GM12875 (cell line): ENCODE results near the gene AARS2.

Experiments used
- H3K4me3 ChIP-seq: one replicate; pipeline ENCODE4 v1.5.1; 2011; ENCODE audit warnings: low read depth, low read length, control low read depth
- CTCF ChIP-seq: IDR thresholded peaks from 2 replicates; pipeline ENCODE4 v1.5.1; 2011; ENCODE audit warnings: low read depth, mild to moderate bottlenecking, control low read depth, inconsistent platforms, low read length, moderate library complexity, borderline replicate concordance; ENCODE audit not compliant: insufficient read depth

The AARS2 gene

GRCh38 chr6:44291841-44292240 lies 21.3 kb downstream of the AARS2 start:
- TF ChIP-seq CTCF: no peak
- H3K4me3 ChIP-seq: no peak overlapping the region

DNA sequence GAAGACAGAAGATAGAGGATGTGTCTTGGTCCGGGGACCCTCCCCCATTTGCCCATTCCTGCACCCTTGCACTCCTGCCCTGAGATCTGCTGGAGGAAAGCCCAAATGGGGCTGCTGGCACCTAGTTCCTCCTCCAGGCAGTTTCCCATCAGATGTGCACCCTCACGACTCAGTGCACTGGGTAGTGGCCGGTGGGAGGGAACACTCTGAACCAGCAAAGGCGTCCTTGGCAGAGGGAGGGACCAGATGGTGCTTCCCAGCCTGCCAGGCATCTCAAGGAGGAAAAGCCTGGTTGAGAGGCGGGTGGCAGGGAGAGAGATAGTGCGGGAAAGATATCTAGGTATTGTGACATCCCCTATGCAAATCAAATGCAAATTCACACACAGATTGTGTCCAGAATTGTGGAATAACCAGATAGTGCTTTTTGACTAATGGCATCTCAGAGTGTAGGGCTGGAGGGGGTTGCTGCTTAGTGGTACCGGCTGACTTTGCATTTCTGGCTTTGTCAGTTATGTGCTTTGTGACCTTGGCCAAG lies 23.4 kb downstream of the AARS2 start:
- TF ChIP-seq CTCF: no peak
- H3K4me3 ChIP-seq: no peak overlapping the region

- no peak for TF ChIP-seq CTCF
- no peak overlapping the region for H3K4me3 ChIP-seq
Measured at GRCh38 chr6:44286747-44287146, 26.4 kb downstream of the AARS2 start.

GRCh38 chr6:44286285-44286565 lies 26.9 kb downstream of the AARS2 start:
- TF ChIP-seq CTCF: no peak

DNA sequence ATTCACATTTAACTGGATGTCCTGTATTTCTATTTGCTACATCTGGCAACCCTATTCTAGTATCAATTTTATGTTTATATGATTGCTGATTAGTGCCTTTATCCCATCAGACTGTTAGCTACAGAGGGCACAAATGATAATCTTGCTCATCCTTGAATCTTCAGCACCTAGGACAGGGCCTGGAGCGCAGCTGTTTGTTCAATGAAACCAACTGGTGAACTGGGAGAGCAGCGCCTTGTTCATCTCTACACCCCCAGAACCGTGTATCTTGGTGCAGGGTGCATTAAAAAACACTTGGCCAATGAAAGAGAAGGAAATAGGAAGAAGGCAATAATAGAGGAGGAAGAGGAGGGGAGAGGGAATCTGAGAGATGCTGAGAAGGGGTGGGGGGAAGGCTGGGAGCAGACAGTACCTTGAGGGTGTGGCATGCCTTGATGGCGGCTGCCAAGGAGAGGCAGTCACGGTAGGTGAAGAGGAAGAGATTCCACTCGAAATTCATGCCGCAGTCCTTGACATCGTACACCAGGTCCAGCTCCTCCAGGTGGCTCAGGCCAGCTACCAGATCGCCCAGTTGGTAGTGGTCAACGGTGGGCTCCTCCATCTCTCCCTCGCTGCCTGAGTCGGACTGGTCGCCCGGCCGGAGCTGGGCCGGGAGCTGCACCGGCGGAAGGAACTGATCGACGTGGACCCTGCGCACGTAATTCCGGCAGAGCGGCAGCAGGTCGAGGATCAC lies 27.4 kb downstream of the AARS2 start:
- no peak for TF ChIP-seq CTCF
- H3K4me3 ChIP-seq: no peak overlapping the region

More at GRCh38 chr6:44286285-44286565, 26.9 kb downstream of the AARS2 start:
- no peak overlapping the region for H3K4me3 ChIP-seq

- H3K4me3 ChIP-seq: no peak overlapping the region
- no peak for TF ChIP-seq CTCF
Measured at GRCh38 chr6:44284867-44285266, 28.3 kb downstream of the AARS2 start.

DNA sequence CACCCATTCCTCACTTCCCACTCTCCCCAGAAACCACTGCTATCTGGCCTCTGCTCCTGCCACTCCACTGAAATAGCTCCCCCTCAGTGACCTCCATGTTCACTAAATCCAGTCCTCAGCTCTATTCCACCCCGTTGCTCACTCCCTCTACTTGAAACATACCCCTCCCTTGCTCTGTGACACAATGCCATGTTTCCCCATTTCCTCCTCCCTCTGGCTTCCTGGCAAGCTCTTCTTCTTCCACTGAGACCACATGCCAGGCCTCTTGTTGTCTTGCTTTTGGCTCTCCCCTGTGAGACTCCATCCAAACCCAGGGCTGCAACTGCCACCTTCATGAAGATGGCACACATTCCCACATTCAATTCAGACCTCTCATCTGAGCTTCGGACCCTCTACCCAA lies 29.0 kb downstream of the AARS2 start:
- no peak for TF ChIP-seq CTCF
- H3K4me3 ChIP-seq: no peak overlapping the region
